Caco-2 (cell line): Measurements from ENCODE around the gene SLC44A1. TPM values are rescaled to one million over a fixed set of nuclear protein-coding genes. Genes with fewer than 3 reads are reported as not detected.

ENCODE experiments used
- BruUV-seq: library from RNA; stranded (reverse); fragments of 400-500 nt; replicated peaks from 2 replicates; lab custom pipeline; 2021; lab: Mats Ljungman, UMichigan
- CTCF ChIA-PET: fragments of 300-600 bp; sonication (Branson Sonifier 250); formaldehyde crosslinking; loops from one replicate; lab custom pipeline; 2022; ENCODE audit warnings: antibody characterized with exemption; lab: Charles Lee
- POLR2A ChIA-PET: fragments of 300-600 bp; sonication (Branson Sonifier 250); formaldehyde crosslinking; loops from one replicate; lab custom pipeline; 2022; ENCODE audit warnings: antibody characterized with exemption; lab: Charles Lee
- DNase-seq, 2 experiments: peaks; one replicate each; pipeline versions ENCODE4 v3.0.0 to v3.0.0-alpha.2; 2020 to 2022
- H3K27me3 ChIP-seq: replicated peaks from 2 replicates; pipeline ENCODE4 v1.6.0; 2011; ENCODE audit warnings: low read length; ENCODE audit not compliant: control insufficient read depth, insufficient read depth
- H3K36me3 ChIP-seq: 2 replicates; pipeline ENCODE4 v1.5.1; 2011; ENCODE audit warnings: low read length; ENCODE audit not compliant: control insufficient read depth, insufficient read depth
- H3K4me1 ChIP-seq: fragments of 250-450 bp; sonication (Bioruptor Pico); 2 replicates; pipeline ENCODE4 v1.5.1; 2020; ENCODE audit warnings: mild to moderate bottlenecking
- H3K4me3 ChIP-seq: 2 replicates; pipeline ENCODE4 v1.5.1; 2011; ENCODE audit warnings: low read depth, mild to moderate bottlenecking, control low read depth, low read length
- H3K9me3 ChIP-seq: fragments of 250-450 bp; sonication (Bioruptor Pico); 2 replicates; pipeline ENCODE4 v1.5.1; 2020; ENCODE audit warnings: mild to moderate bottlenecking, moderate library complexity
- H3K27ac Mint-ChIP-seq: one replicate; pipeline ENCODE4 v1.8.0; 2022; ENCODE audit warnings: mixed read lengths; ENCODE audit not compliant: unreplicated experiment
- H3K27me3 Mint-ChIP-seq: one replicate; pipeline ENCODE4 v1.8.0; 2022; ENCODE audit warnings: mixed read lengths; ENCODE audit not compliant: insufficient read depth, unreplicated experiment
- H3K36me3 Mint-ChIP-seq: one replicate; pipeline ENCODE4 v1.8.0; 2022; ENCODE audit warnings: mild to moderate bottlenecking, mixed read lengths; ENCODE audit not compliant: insufficient read depth, unreplicated experiment
- H3K4me1 Mint-ChIP-seq: one replicate; pipeline ENCODE4 v1.8.0; 2022; ENCODE audit warnings: low read depth, mixed read lengths; ENCODE audit not compliant: unreplicated experiment
- H3K4me3 Mint-ChIP-seq: one replicate; pipeline ENCODE4 v1.8.0; 2022; ENCODE audit warnings: mild to moderate bottlenecking, moderate library complexity, mixed read lengths; ENCODE audit not compliant: unreplicated experiment
- H3K9me3 Mint-ChIP-seq: one replicate; pipeline ENCODE4 v1.8.0; 2022; ENCODE audit warnings: mixed read lengths; ENCODE audit not compliant: unreplicated experiment
- intact Hi-C: fragments of 100-400 bp; cut with micrococcal nuclease; formaldehyde crosslinking; loops from one replicate; pipeline ENCODE4 v1.10.0; 2022; ENCODE audit not compliant: unreplicated experiment
- total RNA-seq: library from RNA; stranded (reverse); gene quantifications from 2 replicates; pipeline ENCODE4 v1.2.3, GENCODE V29; 2022
- TF ChIP-seq, protein P1 (sequence below), 2 experiments: fragments of 200-600 bp in 1 of 2; IDR thresholded peaks; 1 replicate in 1 of 2; 2 replicates in 1 of 2; pipeline versions ENCODE4 v1.5.1 to v1.8.0; 2011 to 2022; ENCODE audit warnings: antibody characterized with exemption in 1 of 2, control low read depth in 1 of 2, inconsistent platforms in 1 of 2, low read depth in 1 of 2, low read length in 1 of 2, mild to moderate bottlenecking in 1 of 2, moderate library complexity in 1 of 2; ENCODE audit not compliant: insufficient read depth in 1 of 2, severe bottlenecking in 1 of 2, unreplicated experiment in 1 of 2

Gene SLC44A1
- total RNA-seq, 1 experiment from 2014 or later: 45.8 TPM

DNA sequence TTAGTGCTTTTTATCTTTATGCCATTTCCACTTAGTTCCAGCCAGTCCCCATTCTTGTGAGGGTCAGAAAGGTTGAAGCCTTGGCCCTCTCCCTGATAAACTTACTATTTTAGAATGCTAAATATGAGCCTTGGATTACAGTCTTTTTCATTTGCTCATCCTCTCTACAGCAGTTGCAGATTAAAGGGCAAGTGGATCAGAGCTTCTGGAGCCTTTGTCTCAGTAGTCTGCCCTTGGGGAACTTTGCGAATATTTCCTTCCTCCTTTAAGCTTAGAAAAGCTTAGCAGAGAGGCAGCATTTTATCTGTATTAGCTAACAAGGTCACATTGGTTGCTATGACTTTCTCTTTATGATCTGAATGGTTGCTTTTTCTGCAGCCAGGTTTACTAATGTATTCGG, 214.9 kb downstream of the SLC44A1 start:
- Mint-ChIP-seq H3K9me3 (peaks cover 10% of the 10 kb centered on the region), H3K36me3 (no peaks in the 10 kb centered on the region), H3K27me3 (no peaks in the 10 kb centered on the region), H3K27ac (no peak overlapping the region), H3K4me3 (no peak overlapping the region), H3K4me1 (no peaks in the 10 kb centered on the region)
- peaks cover 6% of the 10 kb centered on the region for H3K9me3 ChIP-seq
- TF ChIP-seq, protein P1, sequence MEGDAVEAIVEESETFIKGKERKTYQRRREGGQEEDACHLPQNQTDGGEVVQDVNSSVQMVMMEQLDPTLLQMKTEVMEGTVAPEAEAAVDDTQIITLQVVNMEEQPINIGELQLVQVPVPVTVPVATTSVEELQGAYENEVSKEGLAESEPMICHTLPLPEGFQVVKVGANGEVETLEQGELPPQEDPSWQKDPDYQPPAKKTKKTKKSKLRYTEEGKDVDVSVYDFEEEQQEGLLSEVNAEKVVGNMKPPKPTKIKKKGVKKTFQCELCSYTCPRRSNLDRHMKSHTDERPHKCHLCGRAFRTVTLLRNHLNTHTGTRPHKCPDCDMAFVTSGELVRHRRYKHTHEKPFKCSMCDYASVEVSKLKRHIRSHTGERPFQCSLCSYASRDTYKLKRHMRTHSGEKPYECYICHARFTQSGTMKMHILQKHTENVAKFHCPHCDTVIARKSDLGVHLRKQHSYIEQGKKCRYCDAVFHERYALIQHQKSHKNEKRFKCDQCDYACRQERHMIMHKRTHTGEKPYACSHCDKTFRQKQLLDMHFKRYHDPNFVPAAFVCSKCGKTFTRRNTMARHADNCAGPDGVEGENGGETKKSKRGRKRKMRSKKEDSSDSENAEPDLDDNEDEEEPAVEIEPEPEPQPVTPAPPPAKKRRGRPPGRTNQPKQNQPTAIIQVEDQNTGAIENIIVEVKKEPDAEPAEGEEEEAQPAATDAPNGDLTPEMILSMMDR (IDR thresholded peaks at IDR 0.05; ENCODE audit: insufficient read depth in 1 of 2, low read depth in 1 of 2, low read length in 1 of 2, severe bottlenecking in 1 of 2, unreplicated experiment in 1 of 2): no peak
- DNase-seq: no peak
- intact Hi-C loops: no loop called here
- H3K36me3 ChIP-seq: no peaks in the 10 kb centered on the region; the same call in 1 of the 2 replicates
- CTCF ChIA-PET: no interaction called here
- BruUV-seq: no TSS peak
- peaks cover 6% of the 10 kb centered on the region; the same call in 1 of the 2 replicates for H3K4me1 ChIP-seq
- POLR2A ChIA-PET: no interaction called here
- no peaks in the 10 kb centered on the region for H3K27me3 ChIP-seq
- H3K4me3 ChIP-seq: no peak overlapping the region

DNA sequence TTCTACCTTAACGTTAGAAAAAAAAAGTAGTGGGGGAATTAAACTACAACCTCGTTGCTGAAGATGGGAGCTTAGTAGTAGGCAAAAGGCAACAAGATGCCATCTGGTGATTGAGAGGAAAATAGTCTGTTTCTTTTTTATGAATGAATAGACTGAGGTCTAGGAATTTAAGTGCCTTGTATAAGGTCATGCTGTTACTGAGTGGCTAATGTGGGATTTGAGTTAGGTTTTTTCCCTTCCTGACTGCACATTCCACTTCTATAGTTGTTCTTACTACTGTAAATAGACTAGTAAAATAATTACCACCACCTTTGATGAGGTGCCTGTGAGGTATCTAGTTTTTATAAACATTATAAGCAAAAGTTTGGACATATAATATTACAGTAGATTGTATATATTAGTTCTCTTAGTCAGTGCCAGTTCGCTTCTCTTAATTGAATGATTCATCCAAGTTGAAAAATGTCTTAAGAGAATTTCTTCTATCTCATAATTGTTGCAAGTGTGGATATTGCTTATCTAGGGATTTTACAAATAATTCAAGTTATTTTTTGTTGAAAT, 222.5 kb downstream of the SLC44A1 start:
- ChIA-PET CTCF (no interaction called here), POLR2A (no interaction called here)
- no peak for DNase-seq
- no peak overlapping the region for H3K27ac Mint-ChIP-seq
- intact Hi-C loops: no loop called here
- H3K4me1 Mint-ChIP-seq: no peaks in the 10 kb centered on the region
- H3K27me3 Mint-ChIP-seq: no peaks in the 10 kb centered on the region
- Histone ChIP-seq H3K4me1 (no peaks in the 10 kb centered on the region), H3K27me3 (no peaks in the 10 kb centered on the region), H3K9me3 (no peaks in the 10 kb centered on the region), H3K36me3 (no peaks in the 10 kb centered on the region), H3K4me3 (no peak overlapping the region)
- TF ChIP-seq, protein P1 (IDR thresholded peaks at IDR 0.05; ENCODE audit: insufficient read depth in 1 of 2, low read depth in 1 of 2, low read length in 1 of 2, severe bottlenecking in 1 of 2, unreplicated experiment in 1 of 2): no peak
- H3K36me3 Mint-ChIP-seq: peaks cover 26% of the 10 kb centered on the region
- H3K4me3 Mint-ChIP-seq: no peak overlapping the region
- no TSS peak for BruUV-seq
- H3K9me3 Mint-ChIP-seq: no peaks in the 10 kb centered on the region

DNA sequence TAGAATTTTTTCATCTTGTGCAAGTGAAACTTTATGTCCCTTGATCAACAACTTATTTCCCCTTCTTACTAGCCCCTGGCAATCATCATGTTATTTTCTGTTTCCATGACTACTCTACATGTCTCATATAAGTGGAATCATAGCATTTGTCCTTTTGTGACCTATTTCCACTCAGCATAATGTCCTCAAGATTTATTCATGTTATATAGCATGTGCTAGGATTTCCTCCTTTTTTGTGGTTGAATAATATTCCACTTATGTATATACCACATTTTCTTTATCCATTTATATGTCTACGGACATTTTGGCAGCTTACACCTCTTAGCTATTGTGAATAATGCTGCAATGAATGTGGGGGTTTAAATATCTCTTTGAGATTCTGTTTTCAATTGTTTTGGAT, 224.4 kb downstream of the SLC44A1 start:
- POLR2A ChIA-PET: no interaction called here
- H3K4me1 ChIP-seq: no peaks in the 10 kb centered on the region
- no TSS peak for BruUV-seq
- Mint-ChIP-seq H3K9me3 (no peaks in the 10 kb centered on the region), H3K4me3 (no peak overlapping the region), H3K36me3 (peaks cover 26% of the 10 kb centered on the region), H3K27me3 (no peaks in the 10 kb centered on the region), H3K4me1 (no peaks in the 10 kb centered on the region), H3K27ac (no peak overlapping the region)
- no peaks in the 10 kb centered on the region for H3K36me3 ChIP-seq
- TF ChIP-seq, protein P1 (IDR thresholded peaks at IDR 0.05; ENCODE audit: insufficient read depth in 1 of 2, low read depth in 1 of 2, low read length in 1 of 2, severe bottlenecking in 1 of 2, unreplicated experiment in 1 of 2): no peak
- intact Hi-C loops: no loop called here
- H3K27me3 ChIP-seq: no peaks in the 10 kb centered on the region
- no peaks in the 10 kb centered on the region for H3K9me3 ChIP-seq
- CTCF ChIA-PET: no interaction called here
- no peak for DNase-seq
- H3K4me3 ChIP-seq: no peak overlapping the region
